CD4-positive, alpha-beta memory T cell (primary cell): ENCODE data around the gene JADE1. TPM values are rescaled to one million over a fixed set of nuclear protein-coding genes. Genes with fewer than 3 reads are reported as not detected.
A peak's percentile ranks its signal among the peaks of the same experiment; 100 is the strongest.

Experiments
- CTCF ChIA-PET: fragments of 350-600 bp; sonication (Branson Sonifier 250); formaldehyde crosslinking; loops from one replicate; lab custom pipeline; 2021; ENCODE audit warnings: inconsistent platforms; ENCODE audit not compliant: partially characterized antibody; lab: Charles Lee
- POLR2A ChIA-PET: fragments of 350-600 bp; sonication (Branson Sonifier 250); formaldehyde crosslinking; loops from one replicate; lab custom pipeline; 2021; ENCODE audit not compliant: partially characterized antibody; lab: Charles Lee
- DNase-seq, 5 donors: peaks; one replicate each; pipeline versions ENCODE4 v3.0.0 to v3.0.0-alpha.2; 2020 to 2022; ENCODE audit warnings: mixed read lengths in 1 of 5
- H3K27ac ChIP-seq: one replicate; pipeline ENCODE4 v1.7.0; 2013; ENCODE audit warnings: low read depth, low read length
- H3K27me3 ChIP-seq: 2 replicates; pipeline ENCODE4 v1.7.0; 2013; ENCODE audit warnings: mild to moderate bottlenecking, low read length, moderate library complexity; ENCODE audit not compliant: insufficient read depth
- H3K36me3 ChIP-seq: 2 replicates; pipeline ENCODE4 v1.7.0; 2013; ENCODE audit warnings: mild to moderate bottlenecking, low read length, moderate library complexity; ENCODE audit not compliant: insufficient read depth
- H3K4me1 ChIP-seq: 2 replicates; pipeline ENCODE4 v1.7.0; 2013; ENCODE audit warnings: mild to moderate bottlenecking, low read length, moderate library complexity; ENCODE audit not compliant: insufficient read depth
- H3K4me3 ChIP-seq, 2 donors: one replicate each; pipeline ENCODE4 v1.7.0; 2013; ENCODE audit warnings: low read length in 2 of 2, mild to moderate bottlenecking in 1 of 2
- H3K9me3 ChIP-seq, 2 donors: one replicate each; pipeline ENCODE4 v1.7.0; 2013; ENCODE audit warnings: low read length in 2 of 2, control low read depth in 1 of 2; ENCODE audit not compliant: control insufficient read depth in 1 of 2
- H3K27ac Mint-ChIP-seq, 7 donors: one replicate each; pipeline ENCODE4 v1.8.0; 2020 to 2021; ENCODE audit warnings: mixed read lengths in 7 of 7, mild to moderate bottlenecking in 6 of 7, inconsistent platforms in 3 of 7, moderate library complexity in 3 of 7
- H3K27me3 Mint-ChIP-seq, 2 donors: one replicate each; pipeline ENCODE4 v1.8.0; 2020 to 2021; ENCODE audit warnings: mixed read lengths in 2 of 2
- H3K36me3 Mint-ChIP-seq, 2 donors: one replicate each; pipeline ENCODE4 v1.8.0; 2020 to 2021; ENCODE audit warnings: mixed read lengths in 2 of 2, inconsistent platforms in 1 of 2, mild to moderate bottlenecking in 1 of 2
- H3K4me1 Mint-ChIP-seq, 4 donors: one replicate each; pipeline ENCODE4 v1.8.0; 2020 to 2021; ENCODE audit warnings: mixed read lengths in 4 of 4, mild to moderate bottlenecking in 1 of 4
- H3K4me3 Mint-ChIP-seq, 8 donors: one replicate each; pipeline ENCODE4 v1.8.0; 2020 to 2021; ENCODE audit warnings: mixed read lengths in 8 of 8, mild to moderate bottlenecking in 7 of 8, moderate library complexity in 6 of 8, inconsistent platforms in 3 of 8
- H3K9me3 Mint-ChIP-seq, 8 donors: one replicate each; pipeline ENCODE4 v1.8.0; 2020 to 2021; ENCODE audit warnings: mixed read lengths in 8 of 8, mild to moderate bottlenecking in 5 of 8, inconsistent platforms in 3 of 8, moderate library complexity in 1 of 8
- intact Hi-C: fragments of 100-400 bp; cut with micrococcal nuclease; formaldehyde crosslinking; loops from one replicate; pipeline ENCODE4 v1.15.1; 2023
- polyA plus RNA-seq, 2 donors: library from polyadenylated mRNA; unstranded; fragments of 300-500 nt; fragmentation: Illumina TruSeq; gene quantifications; one replicate each; pipeline ENCODE4 v1.2.3, GENCODE V29; 2021
- total RNA-seq, 2 experiments: library from RNA; stranded (reverse); gene quantifications; one replicate each; pipeline ENCODE4 v1.2.3, GENCODE V29; 2021

The JADE1 gene
- total and polyA plus RNA-seq, 4 experiments from 2014 or later, result 44.9 to 67.3 (median 59.9) TPM

DNA sequence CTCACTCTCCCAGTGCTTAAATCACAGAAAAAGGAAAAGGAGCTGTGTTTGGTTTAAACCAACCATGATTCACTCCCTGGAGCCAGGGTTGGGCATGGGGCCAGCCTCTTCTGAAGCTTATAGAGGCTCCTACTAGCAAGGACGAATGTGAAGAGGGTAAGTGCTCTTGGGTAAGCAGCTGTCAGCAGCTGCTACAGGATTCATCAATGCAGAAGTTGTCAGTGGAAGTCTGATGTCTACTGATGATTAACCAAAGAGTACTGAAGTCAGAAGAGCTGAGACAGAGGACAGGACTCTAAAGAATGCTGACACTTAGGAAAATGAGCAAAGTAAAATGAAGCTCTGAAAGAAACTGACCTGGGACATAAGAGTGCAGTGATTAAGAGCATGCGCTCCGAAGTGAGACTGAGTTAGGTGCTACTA is 32.7 kb upstream of the JADE1 start:
- Histone ChIP-seq H3K4me3 (no peak overlapping the region), H3K36me3 (no peaks in the 10 kb centered on the region), H3K27me3 (no peaks in the 10 kb centered on the region), H3K9me3 (no peaks in the 10 kb centered on the region), H3K27ac (no peak overlapping the region), H3K4me1 (no peaks in the 10 kb centered on the region)
- CTCF ChIA-PET, result interaction anchor here (1.3 kb wide), 1 partner anchor 87 kb away, joined by 4 read pairs; no protein-coding TSS in a partner anchor
- Mint-ChIP-seq H3K4me1 (no peaks in the 10 kb centered on the region), H3K36me3 (no peaks in the 10 kb centered on the region), H3K4me3 (no peak overlapping the region), H3K27me3 (peaks cover 3 to 6% of the 10 kb centered on the region in 2 donors), H3K27ac (no peak overlapping the region), H3K9me3 (no peaks in the 10 kb centered on the region)
- no peak for DNase-seq
- POLR2A ChIA-PET, result no interaction called here
- intact Hi-C loops, result no loop called here

DNA sequence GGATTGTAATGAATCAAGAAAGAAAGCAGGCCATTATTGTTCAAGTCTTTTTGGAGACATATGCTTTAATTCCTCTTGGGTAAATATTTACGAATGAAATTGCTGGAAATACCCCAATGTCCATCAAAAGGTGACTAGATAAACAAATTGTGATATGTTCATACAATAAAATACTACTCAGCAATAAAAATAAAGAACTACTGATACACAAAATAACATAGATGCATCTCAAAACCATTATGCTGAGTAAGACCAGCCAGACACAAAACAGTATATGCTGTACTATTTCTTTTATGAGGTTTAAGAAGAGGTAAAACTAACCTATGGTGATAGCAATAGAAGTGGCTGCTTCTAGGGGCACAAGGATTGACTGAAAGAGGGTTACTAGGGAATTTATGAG is 28.8 kb upstream of the JADE1 start:
- CTCF ChIA-PET, result interaction anchor here (0.7 to 1.6 kb wide), 2 partner anchors 82 to 204 kb away, joined by 3 to 10 read pairs; no protein-coding TSS in a partner anchor
- Histone ChIP-seq H3K27me3 (no peaks in the 10 kb centered on the region), H3K27ac (no peak overlapping the region), H3K4me3 (no peak overlapping the region), H3K9me3 (no peaks in the 10 kb centered on the region), H3K4me1 (no peaks in the 10 kb centered on the region), H3K36me3 (no peaks in the 10 kb centered on the region)
- Mint-ChIP-seq H3K27ac (peak overlapping the region in 1 of 7 donors; percentile 16), H3K9me3 (no peaks in the 10 kb centered on the region), H3K4me3 (no peak overlapping the region), H3K27me3 (peaks cover 4 to 7% of the 10 kb centered on the region in 2 donors), H3K4me1 (peaks cover 0 to 2% (median 0%) of the 10 kb centered on the region in 4 donors), H3K36me3 (no peaks in the 10 kb centered on the region)
- intact Hi-C loops, result no loop called here
- POLR2A ChIA-PET, result no interaction called here
- no peak for DNase-seq

DNA sequence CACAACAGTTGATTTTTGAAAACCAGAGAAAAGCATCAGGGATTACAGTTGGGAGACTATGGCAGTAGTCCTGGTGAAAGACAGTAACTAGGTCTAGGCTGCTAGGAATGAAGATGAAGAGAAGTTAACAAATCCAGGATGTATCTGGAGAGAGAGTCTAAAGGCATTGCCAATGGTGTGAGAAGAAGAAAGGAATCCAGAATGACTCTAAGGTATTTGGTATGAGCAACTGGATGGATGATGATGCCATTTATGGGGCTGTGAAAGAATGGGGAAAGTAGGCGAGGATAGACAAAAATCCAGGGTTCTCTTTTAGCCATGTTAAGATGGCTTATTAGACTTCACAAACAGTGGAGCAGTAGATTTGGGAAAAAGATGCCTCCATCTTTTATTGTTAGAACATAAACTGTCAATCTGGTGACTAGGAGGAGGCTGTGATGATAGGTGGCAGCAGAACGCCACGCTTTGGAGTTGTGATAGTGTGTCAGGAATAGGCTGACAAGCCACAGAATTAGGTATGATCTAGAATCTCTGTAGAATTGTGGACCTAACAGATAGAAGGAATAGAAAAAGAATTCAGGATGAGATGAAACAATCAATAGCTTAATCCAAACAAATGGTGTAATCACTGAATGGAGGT is 27.3 kb upstream of the JADE1 start:
- Mint-ChIP-seq H3K27ac (no peak overlapping the region), H3K4me1 (peaks cover 0 to 2% (median 0%) of the 10 kb centered on the region in 4 donors), H3K27me3 (peaks cover 3 to 5% of the 10 kb centered on the region in 2 donors), H3K36me3 (no peaks in the 10 kb centered on the region), H3K4me3 (no peak overlapping the region), H3K9me3 (no peaks in the 10 kb centered on the region)
- H3K27me3 ChIP-seq, result no peaks in the 10 kb centered on the region
- intact Hi-C loops, result loop anchor here (1.0 kb wide), 3 partner anchors 27 to 591 kb away; partner anchors contain the start of gene JADE1
- POLR2A ChIA-PET, result no interaction called here
- CTCF ChIA-PET, result interaction anchor here (0.6 to 3.7 kb wide), 16 partner anchors 19 to 626 kb away, joined by 3 to 52 read pairs (median 4); partner anchors contain the start of gene JADE1
- no peaks in the 10 kb centered on the region for H3K4me1 ChIP-seq
- no peak overlapping the region for H3K27ac ChIP-seq
- H3K4me3 ChIP-seq, result no peak overlapping the region
- no peaks in the 10 kb centered on the region for H3K36me3 ChIP-seq
- H3K9me3 ChIP-seq, result no peaks in the 10 kb centered on the region
- DNase-seq, result peak; percentile 47 to 64 (median 61)

DNA sequence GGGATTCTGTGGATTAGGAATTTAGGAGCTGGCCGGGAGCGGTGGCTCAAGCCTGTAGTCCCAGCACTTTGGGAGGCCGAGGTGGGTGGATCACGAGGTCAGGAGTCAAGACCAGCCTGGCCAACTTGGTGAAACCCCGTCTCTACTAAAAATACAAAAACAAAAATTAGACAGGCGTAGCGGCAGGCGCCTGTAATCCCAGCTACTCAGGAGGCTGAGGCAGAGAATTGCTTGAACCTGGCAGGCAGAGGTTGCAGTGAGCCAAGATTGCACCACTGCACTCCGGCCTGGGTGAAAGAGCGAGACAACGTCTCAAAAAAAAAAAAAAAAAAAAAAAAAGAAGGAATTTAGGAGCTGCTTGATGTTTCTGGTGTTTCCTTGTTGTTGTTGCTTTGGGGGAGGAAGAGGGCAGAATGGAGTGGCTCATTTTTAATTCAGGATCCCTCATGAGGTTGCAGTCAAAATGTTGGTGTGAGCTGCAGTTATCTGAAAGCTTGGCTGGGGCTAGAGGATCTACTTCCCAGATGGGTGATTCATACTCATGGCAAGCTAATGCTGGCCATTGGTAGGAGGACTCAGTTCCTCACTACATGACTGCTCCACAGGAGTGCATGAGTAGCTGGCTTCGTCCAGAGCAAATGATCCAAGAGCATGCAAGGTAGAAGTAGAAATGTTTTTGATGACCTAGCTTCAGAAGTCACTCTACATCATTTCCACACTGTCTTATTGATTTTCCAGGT is 26.5 kb upstream of the JADE1 start:
- H3K4me3 ChIP-seq, result no peak overlapping the region
- Mint-ChIP-seq H3K4me3 (no peak overlapping the region), H3K4me1 (peaks cover 0 to 2% (median 0%) of the 10 kb centered on the region in 4 donors), H3K9me3 (no peaks in the 10 kb centered on the region), H3K27ac (peak overlapping the region in 1 of 7 donors; percentile 11), H3K27me3 (peaks cover 3 to 4% of the 10 kb centered on the region in 2 donors), H3K36me3 (no peaks in the 10 kb centered on the region)
- H3K9me3 ChIP-seq, result no peaks in the 10 kb centered on the region
- H3K27me3 ChIP-seq, result no peaks in the 10 kb centered on the region
- H3K27ac ChIP-seq, result no peak overlapping the region
- ChIA-PET CTCF (interaction anchor here (0.6 to 3.7 kb wide), 16 partner anchors 19 to 749 kb away, joined by 3 to 52 read pairs (median 4); partner anchors contain the start of genes JADE1 and SCLT1), POLR2A (interaction anchor here (1.6 kb wide), 1 partner anchor 29 kb away, joined by 5 read pairs; no protein-coding TSS in a partner anchor)
- H3K4me1 ChIP-seq, result no peaks in the 10 kb centered on the region
- H3K36me3 ChIP-seq, result no peaks in the 10 kb centered on the region
- DNase-seq, result no peak
- intact Hi-C loops, result loop anchor here (1.0 kb wide), 3 partner anchors 26 to 592 kb away; partner anchors contain the start of gene JADE1

DNA sequence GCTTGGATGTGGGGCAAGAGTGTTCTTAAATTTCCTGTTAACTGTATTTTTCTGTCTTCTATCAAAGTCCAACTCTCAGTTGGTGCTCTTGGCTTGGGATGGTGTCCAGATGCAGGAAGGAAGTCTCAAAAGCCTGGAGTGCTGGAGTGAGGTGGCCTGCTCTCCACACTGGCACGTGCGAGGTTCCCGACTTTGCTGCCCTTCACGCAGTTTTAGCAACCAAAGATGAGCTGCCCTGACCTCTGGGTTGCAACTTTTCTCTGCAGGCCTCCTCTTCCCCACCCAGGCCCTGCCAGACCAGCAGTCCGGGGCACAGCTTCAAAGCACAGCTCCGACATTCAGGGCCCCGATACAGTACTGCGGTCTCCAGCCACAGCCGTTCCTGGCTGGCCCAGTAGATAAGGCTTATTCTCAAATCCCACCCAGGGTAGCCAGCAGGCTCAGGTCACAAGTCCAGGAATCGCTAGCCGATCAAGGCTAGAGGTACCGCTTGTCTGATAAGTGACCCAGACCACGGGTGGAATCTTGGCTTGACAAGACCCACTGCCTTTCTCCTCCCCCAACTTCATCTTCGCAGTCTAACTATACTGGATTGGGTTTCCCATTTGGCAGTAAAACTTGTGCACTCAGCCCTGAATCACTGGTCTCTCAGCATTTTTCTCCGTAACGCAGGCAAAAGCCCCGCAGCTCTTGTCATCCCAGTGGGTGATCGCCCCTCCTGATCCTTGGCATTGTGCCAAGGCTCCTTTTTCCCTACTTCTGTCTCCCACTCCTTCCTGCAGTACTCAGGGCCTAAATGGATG is 21.8 kb upstream of the JADE1 start:
- Mint-ChIP-seq H3K27ac (no peak overlapping the region), H3K9me3 (no peaks in the 10 kb centered on the region), H3K4me1 (no peaks in the 10 kb centered on the region), H3K36me3 (no peaks in the 10 kb centered on the region), H3K4me3 (no peak overlapping the region), H3K27me3 (no peaks in the 10 kb centered on the region)
- CTCF ChIA-PET, result no interaction called here
- Histone ChIP-seq H3K27ac (no peak overlapping the region), H3K9me3 (no peaks in the 10 kb centered on the region), H3K36me3 (no peaks in the 10 kb centered on the region), H3K4me1 (no peaks in the 10 kb centered on the region), H3K4me3 (no peak overlapping the region), H3K27me3 (no peaks in the 10 kb centered on the region)
- POLR2A ChIA-PET, result no interaction called here
- DNase-seq, result no peak
- intact Hi-C loops, result no loop called here

DNA sequence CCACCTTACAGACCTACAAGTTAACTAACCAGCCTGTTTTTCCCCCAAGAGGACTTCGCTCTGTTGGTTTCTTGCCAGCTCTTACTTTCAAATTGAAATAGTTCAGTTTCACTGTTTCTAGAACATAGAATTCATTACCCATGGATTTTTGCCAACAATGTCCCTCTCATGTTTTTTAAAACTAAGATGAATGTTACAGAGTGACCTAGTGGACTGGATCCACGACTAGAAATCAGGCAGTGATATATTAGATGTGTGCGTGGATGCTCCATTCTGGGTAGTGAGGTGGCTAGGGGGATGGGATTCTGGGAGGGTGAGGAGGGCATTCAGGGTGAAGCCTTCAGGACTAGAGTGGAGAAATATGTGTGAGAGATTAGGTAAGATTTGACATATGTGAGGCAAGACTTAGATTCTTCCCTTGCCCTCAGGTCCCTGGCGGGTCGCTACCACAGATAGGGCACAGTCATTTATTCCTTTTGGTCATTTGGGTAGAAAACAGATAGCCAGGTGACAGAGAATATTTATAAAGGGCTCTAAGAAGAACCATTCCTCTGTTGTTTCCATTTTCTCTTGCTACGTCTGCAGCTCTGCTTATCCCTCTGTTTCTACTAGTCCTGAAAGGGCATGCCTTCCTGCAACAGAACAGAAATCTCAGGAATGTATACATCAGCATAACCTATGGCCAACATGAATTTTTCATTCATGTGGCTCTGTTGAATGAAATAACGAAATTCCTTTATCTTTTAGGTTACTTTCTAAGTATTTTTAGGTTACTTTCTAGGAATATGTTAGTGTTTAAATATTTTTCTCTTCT is 15.4 kb upstream of the JADE1 start:
- no peak overlapping the region for H3K4me3 ChIP-seq
- H3K27ac ChIP-seq, result no peak overlapping the region
- H3K4me1 ChIP-seq, result no peaks in the 10 kb centered on the region
- Mint-ChIP-seq H3K27me3 (peaks cover 0 to 3% of the 10 kb centered on the region in 2 donors), H3K4me1 (no peaks in the 10 kb centered on the region), H3K36me3 (no peaks in the 10 kb centered on the region), H3K4me3 (no peak overlapping the region), H3K9me3 (no peaks in the 10 kb centered on the region), H3K27ac (no peak overlapping the region)
- intact Hi-C loops, result no loop called here
- H3K36me3 ChIP-seq, result no peaks in the 10 kb centered on the region
- ChIA-PET POLR2A (no interaction called here), CTCF (no interaction called here)
- no peaks in the 10 kb centered on the region for H3K9me3 ChIP-seq
- DNase-seq, result no peak
- no peaks in the 10 kb centered on the region for H3K27me3 ChIP-seq
